KMS-11 (cell line): Measurements from ENCODE around the gene SCN7A.
"Not testable (repeated sequence)": the region's sequence is repeated elsewhere in the genome, so short reads cannot be mapped to it uniquely, and the experiment has no call there.

Experiments
- H2AFZ ChIP-seq: fragments of 200-600 bp; sonication (generic); 2 replicates; pipeline ENCODE4 v1.6.1; 2016; ENCODE audit warnings: antibody characterized with exemption, mixed run types, low read depth
- H3K27ac ChIP-seq: fragments of 200-600 bp; sonication (generic); 2 replicates; pipeline ENCODE4 v1.6.1; 2016; ENCODE audit warnings: mild to moderate bottlenecking, mixed run types
- H3K27me3 ChIP-seq: fragments of 200-600 bp; sonication (generic); 2 replicates; pipeline ENCODE4 v1.6.1; 2017; ENCODE audit warnings: mild to moderate bottlenecking, low read depth, mixed run types, moderate library complexity; ENCODE audit not compliant: insufficient read depth
- H3K36me3 ChIP-seq: fragments of 200-600 bp; sonication (generic); 2 replicates; pipeline ENCODE4 v1.6.1; 2017; ENCODE audit warnings: mild to moderate bottlenecking, mixed run types; ENCODE audit not compliant: insufficient read depth
- H3K4me1 ChIP-seq: fragments of 200-600 bp; sonication (generic); 2 replicates; pipeline ENCODE4 v1.6.1; 2016; ENCODE audit warnings: mild to moderate bottlenecking, low read depth, mixed run types; ENCODE audit not compliant: poor library complexity, severe bottlenecking
- H3K4me2 ChIP-seq: fragments of 200-600 bp; sonication (generic); 2 replicates; pipeline ENCODE4 v1.7.0; 2016; ENCODE audit warnings: mild to moderate bottlenecking, mixed run types
- H3K4me3 ChIP-seq: fragments of 200-600 bp; sonication (generic); IDR thresholded peaks from 2 replicates; pipeline ENCODE4 v1.6.1; 2017; ENCODE audit warnings: low read depth, low read length, mixed read lengths; ENCODE audit not compliant: insufficient read depth
- H3K79me2 ChIP-seq: fragments of 200-600 bp; sonication (generic); 2 replicates; pipeline ENCODE4 v1.6.1; 2016; ENCODE audit warnings: low read depth, mixed run types; ENCODE audit not compliant: insufficient read depth
- H3K9ac ChIP-seq: fragments of 200-600 bp; sonication (generic); 2 replicates; pipeline ENCODE4 v1.6.1; 2016; ENCODE audit warnings: mild to moderate bottlenecking, mixed run types
- H4K20me1 ChIP-seq: fragments of 200-600 bp; sonication (generic); 2 replicates; pipeline ENCODE4 v1.6.1; 2016; ENCODE audit warnings: mild to moderate bottlenecking, mixed run types; ENCODE audit not compliant: insufficient read depth
- CTCF ChIP-seq: fragments of 200-600 bp; sonication (generic); conservative IDR thresholded peaks from 2 replicates; pipeline ENCODE4 v1.6.1; 2017; ENCODE audit warnings: low read depth, mild to moderate bottlenecking, antibody characterized with exemption, low read length, moderate library complexity, mixed read lengths

The SCN7A gene

GRCh38 chr2:166464187-166464586 is 29.9 kb downstream of the SCN7A start:
- no peaks in the 10 kb centered on the region for H3K36me3 ChIP-seq
- no peak for TF ChIP-seq CTCF

DNA sequence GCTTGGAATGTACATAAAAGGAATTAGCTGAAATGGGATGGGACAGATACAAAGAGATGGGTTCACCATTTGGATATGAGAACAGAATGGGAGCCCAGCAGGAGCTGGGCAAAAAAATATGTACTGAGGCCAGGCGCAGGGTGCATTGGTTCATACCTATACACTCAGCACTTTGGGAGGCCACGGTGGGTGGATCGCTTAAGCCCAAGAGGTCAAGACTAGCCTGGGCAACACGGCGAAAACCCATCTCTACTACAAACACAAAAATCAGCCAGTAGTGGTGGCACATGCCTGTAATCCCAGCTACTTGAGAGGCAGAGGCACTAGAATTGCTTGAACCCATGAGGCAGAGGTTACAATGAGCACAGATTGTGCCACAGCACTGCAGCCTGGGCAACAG is 30.4 kb downstream of the SCN7A start:
- Histone ChIP-seq H2AFZ (no peak overlapping the region), H3K27ac (no peak overlapping the region), H3K27me3 (no peaks in the 10 kb centered on the region), H3K36me3 (no peaks in the 10 kb centered on the region), H3K4me1 (no peaks in the 10 kb centered on the region), H3K79me2 (no peaks in the 10 kb centered on the region), H3K4me3 (no peak overlapping the region), H4K20me1 (no peaks in the 10 kb centered on the region), H3K4me2 (no peak overlapping the region), H3K9ac (no peak overlapping the region)
- TF ChIP-seq CTCF: no peak

More at GRCh38 chr2:166464187-166464586, 29.9 kb downstream of the SCN7A start:
- H3K4me1 ChIP-seq: no peaks in the 10 kb centered on the region
- H2AFZ ChIP-seq: no peak overlapping the region
- no peaks in the 10 kb centered on the region for H3K27me3 ChIP-seq
- H3K79me2 ChIP-seq: no peaks in the 10 kb centered on the region
- H3K4me3 ChIP-seq: no peak overlapping the region
- H3K9ac ChIP-seq: no peak overlapping the region
- H3K27ac ChIP-seq: no peak overlapping the region
- no peaks in the 10 kb centered on the region for H4K20me1 ChIP-seq
- no peak overlapping the region for H3K4me2 ChIP-seq

DNA sequence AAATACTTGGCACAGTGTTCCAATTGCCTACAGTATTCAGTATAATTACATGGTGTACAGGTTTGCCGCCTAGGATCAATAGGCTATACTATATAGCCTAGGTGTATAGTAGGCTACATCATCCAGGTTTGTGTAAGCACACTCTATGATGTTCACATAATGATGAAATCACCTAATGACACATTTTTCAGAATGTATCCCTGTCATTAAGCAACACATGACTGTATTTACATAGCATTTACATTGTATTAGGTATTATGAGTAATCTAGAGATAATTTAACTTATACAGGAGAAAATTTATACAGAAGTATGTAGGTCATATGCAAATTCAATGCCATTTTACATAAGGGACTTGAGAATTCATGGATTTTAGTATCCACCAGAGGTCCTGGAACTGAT is 35.4 kb downstream of the SCN7A start:
- Histone ChIP-seq H3K4me1 (no peaks in the 10 kb centered on the region), H3K27ac (no peak overlapping the region), H3K36me3 (no peaks in the 10 kb centered on the region), H4K20me1 (no peaks in the 10 kb centered on the region), H3K4me3 (no peak overlapping the region), H3K79me2 (no peaks in the 10 kb centered on the region), H3K27me3 (no peaks in the 10 kb centered on the region), H3K4me2 (no peak overlapping the region), H2AFZ (no peak overlapping the region), H3K9ac (no peak overlapping the region)
- TF ChIP-seq CTCF: no peak

DNA sequence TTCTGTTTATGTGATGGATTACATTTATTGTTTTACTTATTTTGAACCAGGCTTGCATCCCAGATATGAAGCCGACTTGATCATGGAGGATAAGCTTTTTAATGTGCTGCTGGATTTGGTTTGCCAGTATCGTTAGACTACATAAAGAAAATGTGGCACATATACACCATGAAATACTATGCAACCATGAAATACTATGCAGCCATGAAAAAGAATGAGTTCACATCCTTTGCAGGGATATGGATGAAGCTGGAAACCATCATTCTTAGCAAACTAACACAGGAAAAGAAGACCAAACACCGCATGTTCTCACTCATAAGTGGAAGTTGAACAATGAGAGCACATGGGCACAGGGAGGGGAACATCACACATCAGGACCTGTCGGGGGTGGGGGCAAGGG is 38.2 kb downstream of the SCN7A start:
- not testable (repeated sequence) for H3K4me2 ChIP-seq

DNA sequence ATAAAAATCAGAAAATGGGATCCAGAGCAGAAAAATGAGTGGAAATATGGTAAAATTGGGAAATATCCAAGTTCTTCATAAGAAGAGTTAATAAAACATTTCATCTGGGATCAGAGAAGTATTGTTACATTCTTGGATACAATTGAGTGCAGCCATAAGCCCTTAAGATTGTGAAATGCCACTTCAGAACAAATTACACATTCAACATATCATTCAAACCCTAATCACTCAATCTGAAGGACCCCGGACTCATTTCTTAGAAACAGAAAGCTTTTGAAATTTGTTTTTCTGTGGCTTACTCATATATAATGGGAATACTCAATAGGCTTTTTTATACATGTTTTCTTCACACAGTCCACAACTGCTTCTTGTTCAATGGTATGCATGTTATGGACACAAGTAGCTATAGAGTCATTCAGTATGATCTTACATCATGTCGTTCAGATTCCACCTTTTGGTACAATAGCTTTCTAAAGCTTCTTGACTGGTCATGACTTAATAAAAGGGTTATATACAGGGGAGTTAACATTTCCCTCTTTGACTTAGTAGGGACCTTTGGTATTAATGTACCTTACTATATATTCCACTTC is 39.9 kb downstream of the SCN7A start:
- no peaks in the 10 kb centered on the region for H3K36me3 ChIP-seq
- no peak for TF ChIP-seq CTCF

More for the DNA sequence above, 38.2 kb downstream of the SCN7A start:
- H3K27ac ChIP-seq, H2AFZ ChIP-seq, H3K79me2 ChIP-seq, H3K27me3 ChIP-seq, H3K4me3 ChIP-seq, H4K20me1 ChIP-seq, H3K9ac ChIP-seq, H3K4me1 ChIP-seq, H3K36me3 ChIP-seq: not testable (repeated sequence)

More for the DNA sequence above, 39.9 kb downstream of the SCN7A start:
- Histone ChIP-seq H3K27me3 (no peaks in the 10 kb centered on the region), H3K4me2 (no peak overlapping the region), H3K9ac (no peak overlapping the region), H3K79me2 (no peaks in the 10 kb centered on the region), H3K27ac (no peak overlapping the region), H4K20me1 (no peaks in the 10 kb centered on the region), H3K4me1 (no peaks in the 10 kb centered on the region), H3K4me3 (no peak overlapping the region), H2AFZ (no peak overlapping the region)
